Fibroblast of pulmonary artery (primary cell): ENCODE data around the gene NT5M.

Experiments used
- DNase-seq: peaks from one replicate; pipeline ENCODE4 v3.0.0-alpha.2; 2010; ENCODE audit warnings: low read depth
- H3K4me3 ChIP-seq: replicated peaks from 2 replicates; pipeline ENCODE4 v1.5.1; 2011; ENCODE audit warnings: low read depth, mild to moderate bottlenecking, control low read depth, low read length, moderate library complexity
- CTCF ChIP-seq: IDR thresholded peaks from 2 replicates; pipeline ENCODE4 v1.5.1; 2011; ENCODE audit warnings: mild to moderate bottlenecking, control low read depth, low read length, inconsistent platforms; ENCODE audit errors: missing control alignments

The NT5M gene

GRCh38 chr17:17351901-17352781 is 49.0 kb downstream of the NT5M start:
- no peak for TF ChIP-seq CTCF
- no peak overlapping the region for H3K4me3 ChIP-seq
- peak; percentile 55 for DNase-seq

- H3K4me3 ChIP-seq: no peak overlapping the region
- DNase-seq: no peak
- TF ChIP-seq CTCF: no peak
These were observed 49.9 kb downstream of the NT5M start for GRCh38 chr17:17352836-17353624.

- no peak for DNase-seq
- no peak for TF ChIP-seq CTCF
- H3K4me3 ChIP-seq: no peak overlapping the region
These were observed 50.7 kb downstream of the NT5M start for GRCh38 chr17:17353625-17354484.

GRCh38 chr17:17354560-17355349 is 51.6 kb downstream of the NT5M start:
- DNase-seq: peak; percentile 76

GRCh38 chr17:17355426-17355825 is 52.3 kb downstream of the NT5M start:
- no peak overlapping the region for H3K4me3 ChIP-seq
- no peak for TF ChIP-seq CTCF
- no peak for DNase-seq

More at GRCh38 chr17:17354560-17355349, 51.6 kb downstream of the NT5M start:
- no peak overlapping the region for H3K4me3 ChIP-seq
- TF ChIP-seq CTCF: peak; percentile 78
